Measurements from ENCODE around the gene TAB3.
A peak's percentile ranks its signal among the peaks of the same experiment; 100 is the strongest.

TAB3 gene

DNA sequence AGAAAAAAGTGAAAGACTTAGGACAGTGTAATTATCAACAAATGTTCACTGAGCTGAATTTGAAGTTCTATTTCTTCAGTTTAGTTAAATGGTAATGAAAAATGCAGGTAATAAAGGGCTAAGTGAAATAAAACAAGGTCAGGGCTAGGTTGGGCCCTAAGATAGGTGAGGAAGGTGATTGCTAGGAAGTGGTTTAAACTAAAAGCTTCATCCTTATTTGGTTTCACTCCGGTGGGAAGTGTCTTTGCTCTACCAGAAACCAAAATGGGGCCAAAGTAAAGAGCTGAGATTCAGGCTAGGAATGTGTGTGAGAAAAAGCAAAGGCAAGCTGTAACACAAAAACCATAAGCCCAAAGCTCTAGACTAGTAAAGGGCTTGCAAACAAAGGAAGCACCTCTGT, 31.0 kb downstream of the TAB3 start:
- no peak overlapping the region for H3K4me3 ChIP-seq (ENCODE audit: low read length)
- no peaks in the 10 kb centered on the region for H3K27me3 ChIP-seq (ENCODE audit: insufficient read depth, low read length)
- H3K27ac ChIP-seq (ENCODE audit: low read depth, low read length): peak overlapping the region; percentile 45; the same call in 1 of the 2 replicates
- peaks cover 20% of the 10 kb centered on the region for H3K36me3 ChIP-seq (ENCODE audit: insufficient read depth, low read length)
- H3K4me1 ChIP-seq (ENCODE audit: insufficient read depth, low read length): peaks cover 16% of the 10 kb centered on the region
- H3K9ac ChIP-seq (ENCODE audit: low read depth, low read length): no peak overlapping the region
- WGBS: 33% methylated on average over 1 of the region's 1 CpG
- H3K9me3 ChIP-seq (ENCODE audit: insufficient read depth, low read depth, low read length): no peaks in the 10 kb centered on the region

DNA sequence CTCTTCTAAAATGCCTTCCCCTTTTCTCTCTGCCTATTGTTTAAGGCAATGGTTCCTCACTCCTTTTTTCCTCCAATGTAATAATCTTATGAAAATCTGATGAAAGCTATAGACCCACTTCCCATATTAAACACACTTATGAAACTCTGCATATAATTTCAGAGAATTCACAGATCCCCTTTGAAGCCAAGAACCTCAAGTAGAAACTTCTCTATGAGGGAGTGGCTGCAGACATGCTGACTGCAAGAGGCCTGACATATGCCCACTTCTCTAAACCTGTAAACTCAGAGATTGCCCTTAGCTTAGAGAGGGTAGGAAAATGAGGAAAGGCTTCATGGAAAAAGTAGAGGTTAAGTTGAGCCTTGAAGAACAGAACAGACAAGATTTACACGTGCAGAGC, 37.6 kb downstream of the TAB3 start:
- Histone ChIP-seq H3K9ac (ENCODE audit: low read depth, low read length) (no peak overlapping the region), H3K4me3 (ENCODE audit: low read length) (no peak overlapping the region), H3K36me3 (ENCODE audit: insufficient read depth, low read length) (peaks cover 14% of the 10 kb centered on the region), H3K9me3 (ENCODE audit: insufficient read depth, low read depth, low read length) (no peaks in the 10 kb centered on the region), H3K4me1 (ENCODE audit: insufficient read depth, low read length) (no peaks in the 10 kb centered on the region), H3K27ac (ENCODE audit: low read depth, low read length) (no peak overlapping the region), H3K27me3 (ENCODE audit: insufficient read depth, low read length) (no peaks in the 10 kb centered on the region)
- 95% methylated on average over 1 of the region's 1 CpG for WGBS

DNA sequence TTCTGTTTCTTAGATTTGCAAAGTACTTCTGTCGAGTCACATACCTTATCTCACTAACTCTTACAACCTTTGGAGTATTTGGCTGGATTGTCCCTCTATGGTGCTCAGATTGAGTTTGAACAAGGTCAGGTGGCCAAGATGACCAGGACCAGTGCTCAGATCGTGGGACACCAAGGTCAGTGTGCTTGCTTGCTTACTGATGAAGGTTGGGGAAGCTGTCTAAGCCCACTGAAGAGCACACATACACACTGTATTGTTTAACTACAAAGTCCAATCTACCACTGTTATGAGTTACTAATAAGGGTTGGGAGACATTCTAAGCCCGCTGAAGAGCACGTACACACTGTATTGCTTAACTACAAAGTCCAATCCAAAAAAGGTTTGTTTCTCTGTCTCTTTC, 53.7 kb downstream of the TAB3 start:
- peaks cover 18% of the 10 kb centered on the region for H3K4me1 ChIP-seq (ENCODE audit: insufficient read depth, low read length)
- no peak overlapping the region for H3K4me3 ChIP-seq (ENCODE audit: low read length)
- no peaks in the 10 kb centered on the region for H3K9me3 ChIP-seq (ENCODE audit: insufficient read depth, low read depth, low read length)
- H3K36me3 ChIP-seq (ENCODE audit: insufficient read depth, low read length): peaks cover 34% of the 10 kb centered on the region; the same call in 1 of the 2 replicates
- H3K27ac ChIP-seq (ENCODE audit: low read depth, low read length): no peak overlapping the region
- H3K9ac ChIP-seq (ENCODE audit: low read depth, low read length): no peak overlapping the region
- WGBS: 84% methylated on average over 3 of the region's 4 CpGs
- H3K27me3 ChIP-seq (ENCODE audit: insufficient read depth, low read length): no peaks in the 10 kb centered on the region

DNA sequence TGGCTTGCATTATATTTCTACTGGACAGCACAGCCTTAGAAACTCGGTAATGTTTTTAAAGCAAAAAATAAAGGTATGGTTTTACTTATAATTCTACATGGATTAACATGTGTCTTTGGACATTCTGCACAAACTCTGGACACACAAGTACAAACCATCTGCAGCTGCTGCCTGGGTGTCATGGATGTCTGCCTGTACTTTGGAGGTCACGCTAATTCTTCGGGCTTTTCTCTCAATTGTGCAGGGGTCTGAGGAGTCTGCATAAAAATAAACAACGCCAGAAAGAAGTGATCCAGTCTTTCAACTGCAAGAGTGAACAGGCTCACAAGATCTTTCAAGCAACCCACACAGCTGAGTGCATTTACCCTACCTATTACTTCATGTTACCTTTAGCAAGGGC, 55.2 kb downstream of the TAB3 start:
- Histone ChIP-seq H3K4me3 (ENCODE audit: low read length) (no peak overlapping the region), H3K36me3 (ENCODE audit: insufficient read depth, low read length) (peaks cover 29% of the 10 kb centered on the region; the same call in 1 of the 2 replicates), H3K9me3 (ENCODE audit: insufficient read depth, low read depth, low read length) (no peaks in the 10 kb centered on the region), H3K27ac (ENCODE audit: low read depth, low read length) (no peak overlapping the region), H3K9ac (ENCODE audit: low read depth, low read length) (no peak overlapping the region), H3K27me3 (ENCODE audit: insufficient read depth, low read length) (no peaks in the 10 kb centered on the region), H3K4me1 (ENCODE audit: insufficient read depth, low read length) (peaks cover 18% of the 10 kb centered on the region)
- WGBS: 97% methylated on average over 4 of the region's 4 CpGs

DNA sequence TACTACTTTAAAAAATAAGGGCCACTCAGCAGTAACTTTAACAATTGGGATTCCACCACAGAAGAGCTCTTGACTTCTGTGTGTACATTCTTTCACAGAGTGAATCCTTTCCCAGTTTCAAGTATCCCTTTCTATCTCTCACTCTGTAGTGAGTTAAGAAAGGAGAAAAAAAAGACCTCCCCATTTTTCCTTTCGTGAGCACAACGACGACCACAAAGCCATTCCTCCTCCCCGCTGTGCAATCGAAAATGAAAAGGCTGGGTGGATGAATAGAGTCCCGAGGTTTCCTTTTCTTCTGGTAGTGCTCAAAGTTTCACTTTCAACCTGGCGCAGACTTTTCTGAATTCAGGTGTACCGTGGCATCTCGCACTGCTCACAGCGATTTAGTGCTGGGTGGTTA, 58.0 kb downstream of the TAB3 start:
- H3K9me3 ChIP-seq (ENCODE audit: insufficient read depth, low read depth, low read length): no peaks in the 10 kb centered on the region
- H3K4me1 ChIP-seq (ENCODE audit: insufficient read depth, low read length): peaks cover 18% of the 10 kb centered on the region
- peak overlapping the region; percentile 26; the same call in 1 of the 2 replicates for H3K4me3 ChIP-seq (ENCODE audit: low read length)
- no peaks in the 10 kb centered on the region for H3K27me3 ChIP-seq (ENCODE audit: insufficient read depth, low read length)
- peak overlapping the region; percentile 76 for H3K27ac ChIP-seq (ENCODE audit: low read depth, low read length)
- H3K36me3 ChIP-seq (ENCODE audit: insufficient read depth, low read length): peaks cover 10% of the 10 kb centered on the region; the same call in 1 of the 2 replicates
- WGBS: 60% methylated on average over 8 of the region's 10 CpGs
- no peak overlapping the region for H3K9ac ChIP-seq (ENCODE audit: low read depth, low read length)

DNA sequence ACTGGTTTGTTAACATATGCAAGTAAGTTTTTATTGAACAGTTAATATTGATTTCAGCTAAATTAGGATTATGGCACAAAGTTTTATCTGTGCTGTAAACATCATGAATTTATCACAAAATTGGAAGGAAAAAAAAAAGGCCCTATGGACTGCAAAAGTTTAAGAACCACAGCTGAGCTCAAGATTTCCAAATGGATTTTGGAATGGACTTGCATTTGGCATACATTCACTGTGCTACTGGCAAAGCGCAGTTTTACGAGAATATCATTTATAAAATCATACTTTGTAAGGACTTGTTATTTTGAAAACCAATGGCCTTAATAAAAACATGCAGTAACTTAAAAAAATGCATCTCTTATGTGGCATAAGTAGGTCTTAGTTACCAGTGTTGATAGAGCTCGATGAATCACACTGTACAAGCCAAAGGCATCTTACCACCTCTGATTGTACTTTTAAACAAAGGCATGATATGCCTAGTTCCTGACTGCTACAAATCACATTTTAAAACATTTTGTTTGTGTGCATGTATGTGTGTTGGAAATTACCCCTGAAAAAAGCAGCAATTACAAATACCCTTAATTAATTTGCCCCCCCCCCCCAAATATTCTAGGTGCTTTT, 58.6 kb downstream of the TAB3 start:
- Histone ChIP-seq H3K27ac (ENCODE audit: low read depth, low read length) (peak overlapping the region; percentile 76; the same call in 1 of the 2 replicates), H3K9ac (ENCODE audit: low read depth, low read length) (no peak overlapping the region), H3K9me3 (ENCODE audit: insufficient read depth, low read depth, low read length) (no peaks in the 10 kb centered on the region), H3K4me3 (ENCODE audit: low read length) (no peak overlapping the region), H3K36me3 (ENCODE audit: insufficient read depth, low read length) (peaks cover 8% of the 10 kb centered on the region; the same call in 1 of the 2 replicates), H3K27me3 (ENCODE audit: insufficient read depth, low read length) (no peaks in the 10 kb centered on the region), H3K4me1 (ENCODE audit: insufficient read depth, low read length) (peaks cover 18% of the 10 kb centered on the region)
- no CpG with 5 or more reads among the region's 3 CpGs for WGBS

DNA sequence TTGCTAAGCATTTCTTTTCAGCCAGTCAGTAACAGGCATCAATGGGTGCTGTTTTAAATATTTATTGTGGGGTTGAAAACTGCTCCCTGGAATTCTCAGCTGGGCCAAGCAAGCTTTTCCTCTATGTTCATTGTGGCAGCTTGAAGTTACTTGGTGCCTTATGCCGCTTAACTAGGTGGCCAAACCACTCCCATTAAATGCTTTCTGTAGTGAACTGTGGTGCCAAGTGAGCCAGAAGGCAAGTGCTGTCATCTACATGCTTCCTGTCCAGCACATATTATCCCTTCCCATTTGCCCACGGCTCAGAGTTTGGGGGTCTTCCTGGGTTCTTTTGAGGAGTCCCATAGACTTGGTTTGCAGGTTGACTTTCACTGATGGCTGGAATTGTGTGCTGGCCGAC, 64.8 kb downstream of the TAB3 start:
- Histone ChIP-seq H3K27ac (ENCODE audit: low read depth, low read length) (no peak overlapping the region), H3K9ac (ENCODE audit: low read depth, low read length) (no peak overlapping the region), H3K4me1 (ENCODE audit: insufficient read depth, low read length) (no peaks in the 10 kb centered on the region), H3K27me3 (ENCODE audit: insufficient read depth, low read length) (no peaks in the 10 kb centered on the region), H3K36me3 (ENCODE audit: insufficient read depth, low read length) (no peaks in the 10 kb centered on the region), H3K9me3 (ENCODE audit: insufficient read depth, low read depth, low read length) (no peaks in the 10 kb centered on the region), H3K4me3 (ENCODE audit: low read length) (no peak overlapping the region)
- WGBS: 100% methylated on average over 3 of the region's 3 CpGs

DNA sequence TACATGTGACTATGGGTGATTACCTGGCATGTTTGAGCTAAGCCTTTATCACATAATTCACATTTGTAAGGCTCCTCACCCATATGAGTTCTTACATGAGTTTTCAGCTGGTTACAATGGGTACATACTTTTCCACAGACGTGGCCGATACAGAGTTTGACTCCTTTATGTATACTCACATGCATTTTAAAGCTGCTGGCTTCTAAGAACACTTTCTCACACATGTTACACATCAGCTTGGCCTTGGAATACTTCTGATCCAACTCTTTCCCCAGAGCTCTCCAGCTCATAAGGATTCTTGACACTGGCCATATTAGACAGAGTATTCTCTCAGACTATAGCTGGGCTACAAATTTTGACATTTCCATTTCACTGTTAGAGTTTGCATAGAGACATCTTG, 66.3 kb downstream of the TAB3 start:
- H3K9me3 ChIP-seq (ENCODE audit: insufficient read depth, low read depth, low read length): no peaks in the 10 kb centered on the region
- no peak overlapping the region for H3K27ac ChIP-seq (ENCODE audit: low read depth, low read length)
- H3K9ac ChIP-seq (ENCODE audit: low read depth, low read length): no peak overlapping the region
- WGBS: 97% methylated on average over 2 of the region's 2 CpGs
- H3K27me3 ChIP-seq (ENCODE audit: insufficient read depth, low read length): no peaks in the 10 kb centered on the region
- no peak overlapping the region for H3K4me3 ChIP-seq (ENCODE audit: low read length)
- H3K36me3 ChIP-seq (ENCODE audit: insufficient read depth, low read length): no peaks in the 10 kb centered on the region
- no peaks in the 10 kb centered on the region for H3K4me1 ChIP-seq (ENCODE audit: insufficient read depth, low read length)

DNA sequence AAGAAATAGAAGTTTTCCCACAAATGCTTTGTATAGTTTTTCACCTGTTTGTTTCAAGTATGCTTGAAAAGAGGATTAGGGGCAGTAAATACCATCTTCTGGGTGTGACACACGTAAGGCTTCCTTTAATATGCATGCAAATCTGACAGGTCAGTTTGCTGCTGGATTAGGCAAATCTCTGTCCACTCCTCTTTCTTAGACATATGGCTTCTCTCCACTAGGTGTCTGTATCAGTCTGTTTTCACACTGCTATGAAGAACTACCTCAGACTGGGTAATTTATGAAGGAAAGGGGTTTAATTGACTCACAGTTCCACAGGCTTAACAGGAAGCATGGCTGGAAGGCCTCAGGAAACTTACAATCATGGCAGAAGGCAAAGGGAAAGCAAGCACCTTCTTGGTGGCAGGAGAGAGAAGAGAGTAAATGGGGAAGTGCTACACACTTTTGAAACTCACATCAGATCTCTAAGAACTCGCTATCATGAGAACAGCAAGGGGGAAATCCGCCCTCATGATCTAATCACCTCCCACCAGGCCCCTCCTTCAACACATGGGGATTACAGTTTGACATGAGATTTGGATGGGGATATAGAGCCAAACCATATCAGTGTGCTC, 66.9 kb downstream of the TAB3 start:
- H3K9me3 ChIP-seq (ENCODE audit: insufficient read depth, low read depth, low read length): no peaks in the 10 kb centered on the region
- H3K27ac ChIP-seq (ENCODE audit: low read depth, low read length): no peak overlapping the region
- H3K36me3 ChIP-seq (ENCODE audit: insufficient read depth, low read length): no peaks in the 10 kb centered on the region
- H3K9ac ChIP-seq (ENCODE audit: low read depth, low read length): no peak overlapping the region
- no peaks in the 10 kb centered on the region for H3K27me3 ChIP-seq (ENCODE audit: insufficient read depth, low read length)
- no peaks in the 10 kb centered on the region for H3K4me1 ChIP-seq (ENCODE audit: insufficient read depth, low read length)
- 88% methylated on average over 1 of the region's 3 CpGs for WGBS
- H3K4me3 ChIP-seq (ENCODE audit: low read length): no peak overlapping the region

DNA sequence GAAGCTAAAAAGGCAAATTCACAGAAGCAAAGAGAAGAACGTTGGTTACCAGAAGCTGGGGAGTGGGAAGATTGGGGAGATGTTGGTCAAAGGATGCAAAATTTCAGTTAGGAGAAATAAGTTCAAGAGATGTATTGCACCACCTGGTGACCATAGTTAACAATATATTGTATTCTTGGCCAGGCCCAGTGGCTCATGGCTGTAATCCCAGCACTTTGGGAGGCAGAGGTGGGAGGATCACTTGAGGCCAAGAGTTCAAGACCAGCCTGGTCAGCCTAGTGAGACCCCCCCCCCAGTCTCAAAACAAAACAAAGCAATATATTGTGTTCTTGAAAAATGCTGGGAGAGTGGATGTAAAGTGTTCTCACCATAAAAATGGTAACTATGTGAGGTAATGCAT, 67.9 kb downstream of the TAB3 start:
- WGBS: 85% methylated on average over 1 of the region's 1 CpG
- no peaks in the 10 kb centered on the region for H3K4me1 ChIP-seq (ENCODE audit: insufficient read depth, low read length)
- H3K9ac ChIP-seq (ENCODE audit: low read depth, low read length): no peak overlapping the region
- H3K27me3 ChIP-seq (ENCODE audit: insufficient read depth, low read length): no peaks in the 10 kb centered on the region
- H3K9me3 ChIP-seq (ENCODE audit: insufficient read depth, low read depth, low read length): no peaks in the 10 kb centered on the region
- H3K27ac ChIP-seq (ENCODE audit: low read depth, low read length): no peak overlapping the region
- H3K36me3 ChIP-seq (ENCODE audit: insufficient read depth, low read length): no peaks in the 10 kb centered on the region
- no peak overlapping the region for H3K4me3 ChIP-seq (ENCODE audit: low read length)

DNA sequence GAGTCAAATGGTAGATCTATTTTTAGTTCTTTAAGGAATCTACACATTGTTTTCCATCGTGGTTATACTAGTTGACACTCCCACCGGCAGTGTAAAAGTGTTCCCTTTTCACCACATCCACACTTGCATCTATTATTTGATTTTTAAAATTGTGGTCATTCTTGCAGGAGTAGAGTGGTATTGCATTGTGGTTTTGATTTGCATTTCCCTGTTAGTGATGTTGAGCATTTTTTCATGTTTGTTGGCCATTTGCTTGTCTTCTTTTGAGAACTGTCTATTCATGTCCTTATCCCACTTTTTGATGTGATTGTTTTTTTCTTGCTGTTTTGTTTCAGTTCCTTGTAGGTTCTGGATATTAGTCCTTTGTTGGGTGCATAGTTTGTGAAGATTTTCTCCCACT, 70.0 kb downstream of the TAB3 start:
- Histone ChIP-seq H3K36me3 (ENCODE audit: insufficient read depth, low read length) (no peaks in the 10 kb centered on the region), H3K9ac (ENCODE audit: low read depth, low read length) (no peak overlapping the region), H3K4me3 (ENCODE audit: low read length) (no peak overlapping the region), H3K27me3 (ENCODE audit: insufficient read depth, low read length) (no peaks in the 10 kb centered on the region), H3K9me3 (ENCODE audit: insufficient read depth, low read depth, low read length) (no peaks in the 10 kb centered on the region), H3K4me1 (ENCODE audit: insufficient read depth, low read length) (no peaks in the 10 kb centered on the region), H3K27ac (ENCODE audit: low read depth, low read length) (no peak overlapping the region)
- no CpG with 5 or more reads among the region's 2 CpGs for WGBS

Measured in HUES64 (cell line).